HG02798 (cell line): Measurements from ENCODE around the gene SEC61B.

ENCODE experiments used
- ATAC-seq: cut with Tn5 transposase; IDR thresholded peaks from one replicate; pipeline ENCODE4 v1.9.1; 2021; ENCODE audit warnings: mild to moderate bottlenecking; ENCODE audit not compliant: unreplicated experiment, poor library complexity

SEC61B gene

DNA sequence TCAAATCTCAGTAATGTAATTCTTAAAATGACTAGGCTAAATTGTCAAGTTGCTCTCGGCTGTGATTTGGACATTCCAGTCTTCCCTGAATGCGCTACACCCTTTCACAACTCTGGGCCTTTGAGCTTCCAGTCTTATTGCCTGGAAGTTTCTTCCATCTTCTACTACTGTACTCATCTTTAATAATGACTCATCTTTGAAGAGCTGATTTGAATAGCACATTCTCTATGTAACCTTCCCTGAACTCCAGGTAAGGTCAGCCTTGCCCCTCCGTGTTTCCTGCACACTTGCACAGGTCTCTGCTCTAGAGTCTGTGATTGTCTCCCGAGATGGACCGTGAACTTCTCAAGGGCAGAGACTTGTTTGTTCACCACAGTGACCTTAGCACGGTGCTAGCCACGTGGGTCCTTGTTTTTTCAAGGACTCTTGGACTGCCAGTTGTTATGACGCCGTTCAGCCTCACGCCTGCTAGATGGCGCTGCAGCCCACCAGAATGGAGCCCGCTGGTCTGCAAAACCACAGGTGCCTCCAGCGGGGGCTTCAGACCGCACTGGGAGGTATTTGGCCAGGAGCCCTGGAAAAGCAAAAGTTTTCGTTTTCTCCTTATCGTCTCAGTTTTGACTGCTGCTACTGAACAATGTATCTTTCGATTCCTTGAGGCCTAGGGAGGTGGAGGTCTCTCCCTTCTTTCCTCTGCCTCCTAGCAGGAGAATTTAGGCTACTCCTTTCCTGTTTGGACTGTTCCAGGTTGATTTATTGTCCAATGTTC is 44.4 kb downstream of the SEC61B start:
- peak; percentile 65 for ATAC-seq

DNA sequence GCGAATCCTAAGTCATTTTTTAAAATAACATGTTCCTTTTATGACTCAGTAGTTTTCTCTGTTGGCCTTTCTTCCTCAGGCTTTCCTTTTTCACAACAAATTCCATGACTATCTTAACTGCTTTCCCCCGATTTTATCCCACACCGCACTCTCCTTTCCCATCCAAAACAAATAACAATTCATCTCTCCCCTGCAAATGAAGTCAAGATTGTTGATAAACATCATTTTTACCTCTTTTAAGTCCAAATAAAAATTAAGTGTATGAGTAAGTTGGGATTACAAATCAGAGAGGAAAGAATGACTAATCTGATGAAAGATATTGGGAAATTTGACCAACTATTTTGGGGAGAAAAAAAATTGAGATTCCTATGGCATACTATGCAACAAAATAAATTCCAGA is 47.3 kb downstream of the SEC61B start:
- no peak for ATAC-seq

DNA sequence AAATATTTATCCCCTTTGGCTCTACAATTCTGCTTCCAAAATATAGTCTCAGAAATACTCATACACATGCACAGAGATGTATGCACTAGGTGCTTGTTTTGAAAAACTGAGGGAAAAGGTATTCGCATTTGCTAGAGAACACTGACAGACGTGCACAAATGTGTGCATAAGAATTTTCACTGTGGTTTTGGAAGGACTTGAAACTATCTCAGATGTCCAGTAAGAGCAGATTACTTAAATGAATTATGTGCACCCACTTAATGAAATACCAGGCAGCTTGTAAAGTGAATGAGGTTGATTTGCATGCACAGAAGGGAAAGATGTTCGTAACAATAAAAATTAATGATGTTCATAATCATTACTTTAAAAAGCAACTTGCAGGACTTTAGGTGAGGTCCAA is 48.4 kb downstream of the SEC61B start:
- no peak for ATAC-seq

DNA sequence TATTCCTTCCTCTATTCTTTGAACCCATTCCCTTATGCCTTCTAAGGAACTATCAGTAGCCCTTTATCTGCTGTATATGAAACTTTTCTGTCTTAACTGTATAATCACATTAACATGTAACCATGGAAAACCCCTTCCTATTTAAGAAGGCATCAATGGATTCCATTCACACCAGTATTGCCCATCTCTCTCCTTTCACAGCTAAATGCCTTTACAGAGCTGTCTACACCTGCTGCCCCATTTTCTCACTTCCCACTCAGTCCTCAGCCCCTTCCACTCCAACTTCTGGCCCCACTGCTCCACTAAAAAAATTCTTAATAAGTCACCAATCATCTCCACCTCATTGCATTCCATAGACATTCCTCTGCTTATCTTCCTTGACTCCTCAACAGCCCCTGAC is 50.8 kb downstream of the SEC61B start:
- ATAC-seq = no peak

DNA sequence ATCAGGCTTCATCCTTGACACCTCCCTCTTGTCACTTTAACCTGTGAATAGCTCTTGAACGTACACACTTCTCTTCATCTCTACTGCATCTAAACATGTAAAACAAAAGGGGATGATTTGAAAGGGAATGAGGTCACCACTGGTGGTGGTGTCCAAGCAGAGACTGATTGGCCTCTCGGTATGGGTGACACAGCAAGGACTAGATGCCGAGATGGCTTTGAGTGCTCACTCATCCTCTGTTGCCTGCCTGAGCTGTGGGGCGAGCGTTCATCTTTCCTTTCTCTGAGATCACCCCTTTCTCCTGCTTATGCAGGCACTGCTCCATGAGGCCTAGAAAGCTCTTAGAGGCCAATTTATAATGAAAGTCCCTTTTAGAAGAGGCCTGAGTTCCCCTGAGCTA is 51.9 kb downstream of the SEC61B start:
- ATAC-seq = no peak

DNA sequence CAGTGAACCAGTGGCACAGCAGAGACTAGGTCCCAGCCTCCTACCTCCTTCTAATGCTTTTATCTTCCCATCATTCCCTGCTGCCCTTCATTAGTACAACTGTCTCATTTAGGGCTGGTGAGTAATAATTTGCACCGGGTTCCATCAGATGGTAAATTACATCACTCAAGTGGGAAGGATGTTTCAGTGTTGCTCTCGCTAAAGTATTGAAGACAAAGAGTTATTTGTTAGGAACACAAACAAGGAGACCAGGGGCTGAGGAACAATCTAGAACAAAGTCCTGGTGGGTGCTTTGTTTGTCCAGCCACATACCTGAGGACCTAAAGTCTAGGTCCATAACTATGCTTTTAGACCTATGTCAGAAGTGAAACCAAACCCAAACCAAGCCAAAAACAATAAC is 52.4 kb downstream of the SEC61B start:
- ATAC-seq = no peak
